Measurements from ENCODE around the gene NELL1.

- TF ChIP-seq POLR2AphosphoS5 (IDR thresholded peaks at IDR 0.05) (no peak), CTCF (IDR thresholded peaks at IDR 0.05) (no peak), POLR2A (IDR thresholded peaks at IDR 0.05) (no peak)
Observed at GRCh38 chr11:20973940-20974559, 304.7 kb downstream of the NELL1 start.

Measured in prostate gland (tissue), 2 donors.